ENCODE measurements around the gene CIAO3. TPM values are rescaled to one million over a fixed set of nuclear protein-coding genes. Genes with fewer than 3 reads are reported as not detected.

Gene CIAO3
- total RNA-seq, 6 donors from 2014 or later: 27.8 to 96.4 (median 33.1) TPM

DNA sequence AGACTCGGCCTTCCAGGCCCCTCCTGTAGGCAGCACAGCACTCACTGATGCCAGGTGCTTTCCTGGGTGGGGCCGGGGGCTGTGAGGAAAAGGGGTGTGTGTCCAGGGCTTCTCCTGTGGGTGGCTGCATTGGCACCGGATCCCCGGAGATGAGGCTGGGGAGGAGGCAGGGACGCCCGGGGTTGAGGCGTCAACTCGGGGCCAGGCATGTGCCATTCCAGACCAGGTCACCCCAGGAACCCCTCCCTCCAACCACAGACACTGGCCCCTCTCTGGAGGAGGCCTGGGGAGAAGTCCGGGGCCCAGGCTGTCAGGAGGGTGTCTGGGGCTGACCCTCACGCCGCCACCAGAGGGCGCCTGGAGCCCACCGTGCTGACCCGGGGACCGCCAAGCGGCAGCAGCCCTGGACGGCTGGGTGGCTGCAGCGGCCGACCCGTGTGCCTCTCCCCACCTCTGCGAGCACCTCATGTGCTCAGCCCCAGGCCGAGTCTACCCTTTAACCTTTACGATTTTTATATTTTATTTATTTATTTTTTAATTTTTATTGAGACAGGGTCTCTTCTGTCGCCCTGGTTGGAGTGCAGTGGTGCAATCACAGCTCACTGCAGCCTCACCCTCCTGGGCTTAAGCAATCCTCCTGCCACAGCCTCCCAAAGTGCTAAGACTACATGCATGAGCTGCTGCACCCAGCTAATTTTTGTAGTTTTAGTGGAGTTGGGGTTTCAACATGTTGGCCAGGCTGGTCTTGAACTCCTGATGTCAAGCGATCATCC lies 29.1 kb downstream of the CIAO3 start:
- no peaks in the 10 kb centered on the region for H3K36me3 ChIP-seq
- H3K27me3 ChIP-seq: peaks cover 2 to 46% (median 16%) of the 10 kb centered on the region in 4 donors
- peaks cover 18 to 30% (median 26%) of the 10 kb centered on the region in 4 donors for H3K4me1 ChIP-seq
- WGBS, 2 donors: 10 to 16% methylated on average over 16 to 22 of the region's 25 CpGs
- no peaks in the 10 kb centered on the region for H3K9me3 ChIP-seq
- ATAC-seq (ENCODE audit: low FRiP score in 2 of 2): peak; percentile 79 to 82
- no peak overlapping the region for H3K4me3 ChIP-seq
- TF ChIP-seq EP300 (IDR thresholded peaks at IDR 0.05) (no peak), POLR2A (IDR thresholded peaks at IDR 0.05) (no peak), POLR2AphosphoS5 (IDR thresholded peaks at IDR 0.05) (no peak)
- TF ChIP-seq, protein P1, sequence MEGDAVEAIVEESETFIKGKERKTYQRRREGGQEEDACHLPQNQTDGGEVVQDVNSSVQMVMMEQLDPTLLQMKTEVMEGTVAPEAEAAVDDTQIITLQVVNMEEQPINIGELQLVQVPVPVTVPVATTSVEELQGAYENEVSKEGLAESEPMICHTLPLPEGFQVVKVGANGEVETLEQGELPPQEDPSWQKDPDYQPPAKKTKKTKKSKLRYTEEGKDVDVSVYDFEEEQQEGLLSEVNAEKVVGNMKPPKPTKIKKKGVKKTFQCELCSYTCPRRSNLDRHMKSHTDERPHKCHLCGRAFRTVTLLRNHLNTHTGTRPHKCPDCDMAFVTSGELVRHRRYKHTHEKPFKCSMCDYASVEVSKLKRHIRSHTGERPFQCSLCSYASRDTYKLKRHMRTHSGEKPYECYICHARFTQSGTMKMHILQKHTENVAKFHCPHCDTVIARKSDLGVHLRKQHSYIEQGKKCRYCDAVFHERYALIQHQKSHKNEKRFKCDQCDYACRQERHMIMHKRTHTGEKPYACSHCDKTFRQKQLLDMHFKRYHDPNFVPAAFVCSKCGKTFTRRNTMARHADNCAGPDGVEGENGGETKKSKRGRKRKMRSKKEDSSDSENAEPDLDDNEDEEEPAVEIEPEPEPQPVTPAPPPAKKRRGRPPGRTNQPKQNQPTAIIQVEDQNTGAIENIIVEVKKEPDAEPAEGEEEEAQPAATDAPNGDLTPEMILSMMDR (IDR thresholded peaks at IDR 0.05): peak; percentile 93 to 98 (median 96)
- no peak overlapping the region for H3K27ac ChIP-seq
- DNase-seq: peak; percentile 75 to 97

GRCh38 chr16:711084-711483 lies 29.7 kb downstream of the CIAO3 start:
- Histone ChIP-seq H3K9me3 (no peaks in the 10 kb centered on the region), H3K27me3 (peaks cover 4 to 46% (median 22%) of the 10 kb centered on the region in 4 donors), H3K36me3 (no peaks in the 10 kb centered on the region), H3K4me1 (peaks cover 15 to 31% (median 21%) of the 10 kb centered on the region in 4 donors), H3K4me3 (no peak overlapping the region), H3K27ac (no peak overlapping the region)
- ATAC-seq (ENCODE audit: low FRiP score in 2 of 2): no peak
- DNase-seq: no peak
- no peak for TF ChIP-seq EP300 (IDR thresholded peaks at IDR 0.05)
- TF ChIP-seq, protein P1 (IDR thresholded peaks at IDR 0.05): no peak
- 61 to 88% methylated on average over 5 to 9 of the region's 12 CpGs for WGBS, 2 donors

GRCh38 chr16:710500-711075 lies 30.2 kb downstream of the CIAO3 start:
- H3K36me3 ChIP-seq: no peaks in the 10 kb centered on the region
- DNase-seq (peak in 1 of 2 donors; percentile 77), ATAC-seq (ENCODE audit: low FRiP score in 2 of 2) (no peak)
- 79% methylated on average over 20 of the region's 21 CpGs; no CpG with 5 or more reads in 1 of the 2 donors for WGBS, 2 donors
- TF ChIP-seq POLR2A (IDR thresholded peaks at IDR 0.05): no peak
- TF ChIP-seq EP300 (IDR thresholded peaks at IDR 0.05): no peak
- no peak for TF ChIP-seq POLR2AphosphoS5 (IDR thresholded peaks at IDR 0.05)
- TF ChIP-seq, protein P1 (IDR thresholded peaks at IDR 0.05): no peak
- peaks cover 13 to 30% (median 17%) of the 10 kb centered on the region in 4 donors for H3K4me1 ChIP-seq
- no peak overlapping the region for H3K4me3 ChIP-seq
- H3K9me3 ChIP-seq: no peaks in the 10 kb centered on the region
- H3K27me3 ChIP-seq: peaks cover 5 to 48% (median 24%) of the 10 kb centered on the region in 4 donors
- no peak overlapping the region for H3K27ac ChIP-seq

DNA sequence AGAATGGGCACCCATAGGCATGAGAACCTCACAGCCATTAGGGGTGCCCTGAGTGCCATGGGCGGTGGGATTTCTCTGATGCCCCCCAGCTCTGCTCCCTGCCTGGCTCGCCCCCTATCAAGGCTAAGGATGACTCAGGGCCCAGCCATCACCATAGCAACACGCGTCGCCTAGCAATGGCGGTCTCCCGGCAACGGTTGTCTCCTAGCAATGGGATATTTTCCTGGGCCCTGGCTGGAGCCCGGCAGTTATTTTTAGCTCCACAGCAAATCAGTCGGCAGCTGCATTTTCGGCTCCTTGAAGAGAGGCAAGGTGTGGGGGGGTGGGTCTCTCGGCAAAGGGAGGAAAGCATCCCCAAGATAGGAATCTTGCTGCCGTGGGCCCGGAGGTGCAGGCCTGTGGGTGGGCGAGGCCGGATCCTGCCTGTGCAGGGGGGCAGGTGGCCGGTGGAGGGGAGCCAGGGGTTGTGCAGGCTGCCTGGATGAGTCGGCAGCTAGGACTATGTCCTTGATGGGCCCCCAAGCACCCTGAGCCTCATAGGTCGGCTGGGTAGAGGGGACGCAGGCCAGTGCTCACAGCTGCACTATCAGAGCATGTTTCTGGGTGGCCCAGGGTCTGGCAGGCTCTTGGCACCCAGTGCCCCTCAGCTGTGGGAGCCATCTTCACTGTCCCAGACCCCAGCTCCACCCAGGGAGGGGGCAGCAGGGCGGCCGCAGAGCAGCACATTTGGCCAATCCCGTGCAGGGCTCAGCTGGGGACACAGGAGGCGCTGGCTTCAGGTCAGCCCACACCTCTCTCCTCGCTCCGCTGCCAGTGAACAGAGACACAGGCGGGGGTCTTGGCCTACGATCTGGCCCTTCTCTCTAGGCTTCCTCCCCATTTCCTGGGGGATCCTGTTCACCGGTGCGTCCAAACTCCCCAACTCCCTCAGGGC lies 31.0 kb downstream of the CIAO3 start:
- Histone ChIP-seq H3K36me3 (no peaks in the 10 kb centered on the region), H3K27me3 (peaks cover 5 to 56% (median 30%) of the 10 kb centered on the region in 4 donors), H3K4me3 (no peak overlapping the region), H3K4me1 (peaks cover 13 to 32% (median 18%) of the 10 kb centered on the region in 4 donors), H3K9me3 (no peaks in the 10 kb centered on the region), H3K27ac (no peak overlapping the region)
- TF ChIP-seq, protein P1 (IDR thresholded peaks at IDR 0.05): no peak
- TF ChIP-seq EP300 (IDR thresholded peaks at IDR 0.05) (no peak), POLR2A (IDR thresholded peaks at IDR 0.05) (no peak), POLR2AphosphoS5 (IDR thresholded peaks at IDR 0.05) (no peak)
- DNase-seq (peak in 1 of 2 donors; percentile 64), ATAC-seq (ENCODE audit: low FRiP score in 2 of 2) (no peak)
- WGBS, 2 donors: 13 to 39% methylated on average over 10 to 30 of the region's 30 CpGs

Data from upper lobe of left lung (tissue), 6 donors.